Heart left ventricle (tissue), 16 donors: ENCODE data around the gene ACTR3C. TPM values are rescaled to one million over a fixed set of nuclear protein-coding genes. Genes with fewer than 3 reads are reported as not detected.

Experiments
- ATAC-seq, 4 donors: fragments of 200-7000 bp; cut with Tn5 transposase; one replicate each; pipeline ENCODE4 v1.9.1; 2020 to 2022; ENCODE audit warnings: moderate library complexity in 4 of 4, mild to moderate bottlenecking in 3 of 4, moderate number of reproducible peaks in 1 of 4
- DNase-seq, 5 donors: peaks; one replicate each; pipeline ENCODE4 v3.0.0-alpha.2; 2020
- H3K27ac ChIP-seq, 12 donors: fragments of 200-600 bp; sonication (generic) in 4 of 12; one replicate each; pipeline versions ENCODE4 v1.5.0 to v1.8.0; 2016 to 2022; ENCODE audit warnings: mild to moderate bottlenecking in 2 of 12
- H3K27me3 ChIP-seq, 9 donors: fragments of 200-600 bp; sonication (generic) in 2 of 9; one replicate each; pipeline versions ENCODE4 v1.5.1 to v1.8.0; 2016 to 2022; ENCODE audit warnings: mild to moderate bottlenecking in 3 of 9
- H3K36me3 ChIP-seq, 9 donors: fragments of 200-600 bp; sonication (generic) in 2 of 9; one replicate each; pipeline versions ENCODE4 v1.5.0 to v1.8.0; 2018 to 2022; ENCODE audit warnings: mild to moderate bottlenecking in 2 of 9
- H3K4me1 ChIP-seq, 12 donors: fragments of 200-600 bp; sonication (generic) in 4 of 12; one replicate each; pipeline versions ENCODE4 v1.5.0 to v1.8.0; 2016 to 2022; ENCODE audit warnings: mild to moderate bottlenecking in 3 of 12
- H3K4me3 ChIP-seq, 12 donors: fragments of 200-600 bp; sonication (generic) in 4 of 12; one replicate each; pipeline versions ENCODE4 v1.5.0 to v1.8.0; 2017 to 2022; ENCODE audit warnings: mild to moderate bottlenecking in 9 of 12, moderate library complexity in 4 of 12
- H3K9me3 ChIP-seq, 12 donors: fragments of 200-600 bp; sonication (generic) in 4 of 12; one replicate each; pipeline versions ENCODE4 v1.5.0 to v1.8.0; 2016 to 2022; ENCODE audit warnings: mild to moderate bottlenecking in 1 of 12
- CTCF ChIP-seq, 12 donors: fragments of 200-600 bp; sonication (generic) in 4 of 12; IDR thresholded peaks; one replicate each; pipeline versions ENCODE4 v1.5.0 to v1.8.0; 2018 to 2022; ENCODE audit warnings: antibody characterized with exemption in 12 of 12, mild to moderate bottlenecking in 5 of 12
- POLR2A ChIP-seq, 2 donors: fragments of 450-650 bp; IDR thresholded peaks; one replicate each; pipeline ENCODE4 v1.6.1; 2017; ENCODE audit warnings: antibody characterized with exemption in 2 of 2, mild to moderate bottlenecking in 2 of 2, moderate library complexity in 2 of 2
- WGBS, 4 donors: extraction: QIAGEN DNeasy Blood & Tissue Kit in 2 of 4; methylation state at CpG; one replicate each; pipeline versions ENCODE4 v1.1.5 to v1.1.7; 2013 to 2018; 5-methylcytosine and 5-hydroxymethylcytosine counted together
- intact Hi-C, 10 donors: fragments of 100-400 bp; cut with DNase I; formaldehyde crosslinking; loops; one replicate each; pipeline versions ENCODE4 v1.11.1 to v1.14.2; 2022
- polyA plus RNA-seq, 2 donors: library from polyadenylated mRNA; stranded (reverse); fragments of 200-250 nt; gene quantifications; one replicate each; pipeline ENCODE4 v1.2.3, GENCODE V29; 2013
- total RNA-seq, 9 donors: library from RNA; depleted of rRNA in 2 of 9; stranded (reverse); fragments of >200 nt in 2 of 9; fragmentation: NEBNext Ultra II Directional in 3 of 9; extraction: Animal tissue kit (Norgen Biotek cat#: 25700) in 3 of 9; gene quantifications; one replicate each; pipeline versions ENCODE4 v1.1.0 to v1.2.4, GENCODE V29; 2016 to 2023
- donor health status: ischemic (EF 13 %, LVEDD 7.1; RV severe dilation, severe dysfunction).
- donor health status: healthy with polysubstance abuse.
- donor health status: DM: no; HTN: yes; CAD: no.
- donor health status: DM: no; HTN: no; CAD: no.
- donor health status: ischemic (EF 25% LVEDD 6.9; RV normal size, moderate dysfunction).
- donor health status: ischemic (EF 25% LVEDD 5.7; RV mildly dilated, moderate dysfunction).
- donor health status: healthy.
- donor health status: DM: yes; HTN: yes; CAD: no.
- donor health status: ischemic (EF 35%, LVEDD 5.7; RV mildly dilated, moderate dysfunction).
- donor health status: nonischemic (EF 11% LVEDD 7.7; RV severe dilation, severe dysfunction).
- donor health status: DM: yes; HTN: yes; CAD: no.
- donor health status: PGD.
- donor health status: ischemic (EF 29% LVEDD 5.4; RV normal size, mild dysfunction).
- donor health status: nonischemic (EF 23%, LVEDD 6.1; RV moderate dilation, normal function).

The ACTR3C gene
- total and polyA plus RNA-seq, 11 donors: 1.6 to 5.9 (median 3.7) TPM

GRCh38 chr7:150325901-150326300, 2.6 kb upstream of the ACTR3C start:
- H3K27ac ChIP-seq: no peak overlapping the region
- H3K36me3 ChIP-seq: peaks cover 0 to 5% (median 0%) of the 10 kb centered on the region in 9 donors
- H3K4me3 ChIP-seq: no peak overlapping the region
- intact Hi-C loops: no loop called here
- 91 to 97% (median 96%) methylated on average over 6 of the region's 6 CpGs for WGBS, 4 donors
- H3K27me3 ChIP-seq: peaks cover 0 to 16% (median 2%) of the 10 kb centered on the region in 9 donors
- ATAC-seq (no peak), DNase-seq (no peak)
- H3K4me1 ChIP-seq: peaks cover 0 to 34% (median 9%) of the 10 kb centered on the region in 12 donors
- no peak for TF ChIP-seq POLR2A (IDR thresholded peaks at IDR 0.05)
- no peak for TF ChIP-seq CTCF (IDR thresholded peaks at IDR 0.05)
- H3K9me3 ChIP-seq: no peaks in the 10 kb centered on the region

- TF ChIP-seq POLR2A (IDR thresholded peaks at IDR 0.05): no peak
- no peak for TF ChIP-seq CTCF (IDR thresholded peaks at IDR 0.05)
- DNase-seq (peak in 1 of 5 donors; percentile 63), ATAC-seq (peak in 1 of 4 donors; percentile 43)
Measured at GRCh38 chr7:150325110-150325611, 1.8 kb upstream of the ACTR3C start.

GRCh38 chr7:150324373-150324961, 1.1 kb upstream of the ACTR3C start:
- intact Hi-C loops: no loop called here
- Histone ChIP-seq H3K36me3 (peaks cover 0 to 2% (median 0%) of the 10 kb centered on the region in 9 donors), H3K4me1 (peaks cover 0 to 34% (median 9%) of the 10 kb centered on the region in 12 donors), H3K9me3 (no peaks in the 10 kb centered on the region), H3K27ac (peak overlapping the region in 2 of 12 donors; percentile 87 to 89), H3K27me3 (peaks cover 0 to 16% (median 4%) of the 10 kb centered on the region in 9 donors), H3K4me3 (no peak overlapping the region)
- 65 to 74% (median 69%) methylated on average over 12 of the region's 12 CpGs for WGBS, 4 donors
- TF ChIP-seq CTCF (IDR thresholded peaks at IDR 0.05): no peak
- no peak for TF ChIP-seq POLR2A (IDR thresholded peaks at IDR 0.05)
- ATAC-seq: no peak
- DNase-seq: no peak

More at GRCh38 chr7:150325110-150325611, 1.8 kb upstream of the ACTR3C start:
- Histone ChIP-seq H3K27me3 (peaks cover 0 to 16% (median 2%) of the 10 kb centered on the region in 9 donors), H3K4me3 (no peak overlapping the region), H3K4me1 (peaks cover 0 to 34% (median 9%) of the 10 kb centered on the region in 12 donors), H3K9me3 (no peaks in the 10 kb centered on the region), H3K27ac (peak overlapping the region in 1 of 12 donors; percentile 46), H3K36me3 (peaks cover 0 to 4% (median 0%) of the 10 kb centered on the region in 9 donors)
- WGBS, 4 donors: 87 to 91% (median 90%) methylated on average over 10 of the region's 10 CpGs
- intact Hi-C loops: no loop called here

GRCh38 chr7:150323682-150324372, 482 bp upstream of the ACTR3C start:
- WGBS, 4 donors: 24 to 38% (median 30%) methylated on average over 16 of the region's 16 CpGs
- Histone ChIP-seq H3K27me3 (peaks cover 0 to 16% (median 4%) of the 10 kb centered on the region in 9 donors), H3K27ac (peak overlapping the region in 8 of 12 donors; percentile 36 to 89 (median 60)), H3K4me3 (peak overlapping the region; percentile 48 to 92 (median 68)), H3K36me3 (peaks cover 0 to 2% (median 0%) of the 10 kb centered on the region in 9 donors), H3K4me1 (peaks cover 0 to 34% (median 9%) of the 10 kb centered on the region in 12 donors), H3K9me3 (no peaks in the 10 kb centered on the region)
- TF ChIP-seq POLR2A (IDR thresholded peaks at IDR 0.05) (no peak), CTCF (IDR thresholded peaks at IDR 0.05) (no peak)
- intact Hi-C loops: no loop called here
- no peak for DNase-seq
- peak in 1 of 4 donors; percentile 30 for ATAC-seq
